HepG2 (cell line): ENCODE results near the gene LRP1B.

ENCODE experiments used
- ELF3 ChIP-seq: IDR thresholded peaks from 2 replicates; pipeline ENCODE4 v1.6.1; 2016; ENCODE audit warnings: missing genetic modification reagents, missing compliant biosample characterization
- EZH2 ChIP-seq: conservative IDR thresholded peaks from 2 replicates; pipeline ENCODE4 v1.6.1; 2012; ENCODE audit warnings: mild to moderate bottlenecking, low read depth, low read length, moderate library complexity
- FOXP1 ChIP-seq, 2 experiments: fragments of 450-650 bp in 1 of 2; IDR thresholded peaks; 2 replicates each; pipeline ENCODE4 v1.6.1; 2017 to 2018; ENCODE audit warnings: antibody characterized with exemption in 1 of 2
- HBP1 ChIP-seq: IDR thresholded peaks from 2 replicates; pipeline ENCODE4 v1.6.1; 2016; ENCODE audit warnings: low read depth, control low read depth
- NFE2L1 ChIP-seq: sonication (generic); formaldehyde crosslinking; IDR thresholded peaks from 2 replicates; pipeline ENCODE4 v1.4.0; 2020; ENCODE audit warnings: missing genetic modification reagents, mild to moderate bottlenecking, borderline replicate concordance
- RXRB ChIP-seq: IDR thresholded peaks from 2 replicates; pipeline ENCODE4 v1.6.1; 2016; ENCODE audit warnings: borderline replicate concordance, missing genetic modification reagents, missing compliant biosample characterization
- TCF7 ChIP-seq: sonication (generic); IDR thresholded peaks from 2 replicates; pipeline ENCODE4 v1.6.1; 2016; ENCODE audit warnings: antibody characterized with exemption, low read depth
- ZNF121 ChIP-seq: sonication (generic); formaldehyde crosslinking; IDR thresholded peaks from 2 replicates; pipeline ENCODE4 v1.5.0; 2020; ENCODE audit warnings: mild to moderate bottlenecking, missing genetic modification reagents
- ZNF24 ChIP-seq: fragments of 450-650 bp; IDR thresholded peaks from 2 replicates; pipeline ENCODE4 v1.6.1; 2017; ENCODE audit warnings: antibody characterized with exemption, mild to moderate bottlenecking
- ZNF432 ChIP-seq: sonication (generic); formaldehyde crosslinking; IDR thresholded peaks from 2 replicates; pipeline ENCODE4 v1.5.0; 2020; ENCODE audit warnings: missing genetic modification reagents, mild to moderate bottlenecking, borderline replicate concordance
- ZSCAN25 ChIP-seq: sonication (generic); formaldehyde crosslinking; IDR thresholded peaks from 2 replicates; pipeline ENCODE4 v1.8.0; 2022; ENCODE audit warnings: mild to moderate bottlenecking, missing genetic modification reagents

GRCh38 chr2:142124706-142125105, 6.1 kb downstream of the LRP1B start:
- TF ChIP-seq ZNF24 (no peak), ELF3 (CRISPR knock-in tag) (no peak), HBP1 (CRISPR knock-in tag) (no peak), FOXP1 (IDR thresholded peaks at IDR 0.05) (no peak), FOXP1 (CRISPR knock-in tag; IDR thresholded peaks at IDR 0.05) (no peak), TCF7 (no peak), ZSCAN25 (no peak), ZNF432 (no peak), EZH2 (no peak), NFE2L1 (CRISPR knock-in tag) (no peak), ZNF121 (CRISPR knock-in tag) (no peak), RXRB (CRISPR knock-in tag) (no peak)
